WTC11 (cell line): ENCODE data around the gene KCNK5. TPM values are rescaled to one million over a fixed set of nuclear protein-coding genes. Genes with fewer than 3 reads are reported as not detected.

ENCODE experiments used
- ATAC-seq: fragments of 200-7000 bp; cut with Tn5 transposase; 2 replicates; pipeline ENCODE4 v1.10.0; 2021; ENCODE audit warnings: mild to moderate bottlenecking, moderate library complexity
- CTCF ChIA-PET: fragments of 300-600 bp; sonication (Branson Sonifier 250); formaldehyde crosslinking; loops from one replicate; lab custom pipeline; 2021; ENCODE audit warnings: antibody characterized with exemption; lab: Charles Lee
- POLR2A ChIA-PET: fragments of 350-600 bp; sonication (Branson Sonifier 250); formaldehyde crosslinking; loops from one replicate; lab custom pipeline; 2021; ENCODE audit warnings: antibody characterized with exemption; lab: Charles Lee
- DNase-seq: peaks from one replicate; pipeline ENCODE4 v3.0.0; 2021; ENCODE audit warnings: low spot score
- H3K27ac Mint-ChIP-seq: 2 replicates; pipeline ENCODE4 v1.8.0; 2021; ENCODE audit warnings: mixed read lengths
- H3K27me3 Mint-ChIP-seq: 2 replicates; pipeline ENCODE4 v1.8.0; 2021; ENCODE audit warnings: low read depth, mild to moderate bottlenecking, moderate library complexity, mixed read lengths
- H3K36me3 Mint-ChIP-seq: 2 replicates; pipeline ENCODE4 v1.8.0; 2021; ENCODE audit warnings: mixed read lengths
- H3K4me1 Mint-ChIP-seq: 2 replicates; pipeline ENCODE4 v1.8.0; 2022; ENCODE audit warnings: mixed read lengths
- H3K4me3 Mint-ChIP-seq: 2 replicates; pipeline ENCODE4 v1.8.0; 2021; ENCODE audit warnings: mild to moderate bottlenecking, moderate library complexity, mixed read lengths
- H3K9me3 Mint-ChIP-seq: 2 replicates; pipeline ENCODE4 v1.8.0; 2021; ENCODE audit warnings: mixed read lengths
- CREB1 ChIP-seq: sonication (generic); formaldehyde crosslinking; IDR thresholded peaks from 2 replicates; pipeline ENCODE4 v1.8.0; 2023; ENCODE audit warnings: mild to moderate bottlenecking, missing genetic modification reagents
- ELF4 ChIP-seq: sonication (generic); formaldehyde crosslinking; IDR thresholded peaks from 2 replicates; pipeline ENCODE4 v1.8.1; 2022; ENCODE audit warnings: low read depth, mild to moderate bottlenecking, moderate library complexity, missing genetic modification reagents
- EMX1 ChIP-seq: fragments of 250-450 bp; sonication (Bioruptor Pico); IDR thresholded peaks from 2 replicates; pipeline ENCODE4 v1.8.0; 2021; ENCODE audit warnings: mild to moderate bottlenecking
- ESRRA ChIP-seq: sonication (generic); formaldehyde crosslinking; IDR thresholded peaks from 2 replicates; pipeline ENCODE4 v1.8.1; 2022; ENCODE audit warnings: mild to moderate bottlenecking, missing genetic modification reagents, borderline replicate concordance
- ETV6 ChIP-seq: sonication (generic); formaldehyde crosslinking; IDR thresholded peaks from 2 replicates; pipeline ENCODE4 v1.8.1; 2022; ENCODE audit warnings: mild to moderate bottlenecking, missing genetic modification reagents
- FOXP1 ChIP-seq: sonication (generic); formaldehyde crosslinking; IDR thresholded peaks from 2 replicates; pipeline ENCODE4 v1.8.0; 2022; ENCODE audit warnings: missing genetic modification reagents, mild to moderate bottlenecking, moderate library complexity, borderline replicate concordance
- GRHL2 ChIP-seq: fragments of 250-450 bp; sonication (Bioruptor Pico); IDR thresholded peaks from 2 replicates; pipeline ENCODE4 v1.8.0; 2022; ENCODE audit warnings: mild to moderate bottlenecking, moderate library complexity; ENCODE audit not compliant: insufficient replicate concordance, severe bottlenecking
- JUN ChIP-seq: sonication (generic); formaldehyde crosslinking; IDR thresholded peaks from 2 replicates; pipeline ENCODE4 v1.8.0; 2023; ENCODE audit warnings: mild to moderate bottlenecking, missing genetic modification reagents
- NFATC4 ChIP-seq: fragments of 250-450 bp; sonication (Bioruptor Pico); IDR thresholded peaks from 2 replicates; pipeline ENCODE4 v1.9.0; 2021; ENCODE audit warnings: mild to moderate bottlenecking
- NFE2L1 ChIP-seq: sonication (generic); formaldehyde crosslinking; IDR thresholded peaks from 2 replicates; pipeline ENCODE4 v1.8.1; 2023; ENCODE audit warnings: missing genetic modification reagents
- NFYB ChIP-seq: sonication (generic); formaldehyde crosslinking; conservative IDR thresholded peaks from 2 replicates; pipeline ENCODE4 v1.8.0; 2022; ENCODE audit warnings: low read depth, missing genetic modification reagents
- NR3C1 ChIP-seq: sonication (generic); formaldehyde crosslinking; conservative IDR thresholded peaks from 2 replicates; pipeline ENCODE4 v1.8.1; 2023; ENCODE audit warnings: low read depth, mild to moderate bottlenecking, missing genetic modification reagents
- RELA ChIP-seq: sonication (generic); formaldehyde crosslinking; IDR thresholded peaks from 2 replicates; pipeline ENCODE4 v1.8.1; 2022; ENCODE audit warnings: missing genetic modification reagents, mild to moderate bottlenecking, borderline replicate concordance
- TEAD1 ChIP-seq: sonication (generic); formaldehyde crosslinking; IDR thresholded peaks from 2 replicates; pipeline ENCODE4 v1.8.0; 2022; ENCODE audit warnings: mild to moderate bottlenecking, missing genetic modification reagents
- ZNF423 ChIP-seq: fragments of 250-450 bp; sonication (Bioruptor Pico); IDR thresholded peaks from 2 replicates; pipeline ENCODE4 v2.1.2; 2022; ENCODE audit warnings: mild to moderate bottlenecking, moderate library complexity
- total RNA-seq: library from RNA; stranded (reverse); gene quantifications from 3 replicates; pipeline ENCODE4 v1.2.3, GENCODE V29; 2021
- TF ChIP-seq, protein P1 (sequence below): fragments of 250-450 bp; sonication (Bioruptor Pico); IDR thresholded peaks from 2 replicates; pipeline ENCODE4 v1.9.0; 2021; ENCODE audit warnings: mild to moderate bottlenecking, borderline replicate concordance
- TF ChIP-seq, protein P2 (sequence below): fragments of 200-600 bp; IDR thresholded peaks from 2 replicates; pipeline ENCODE4 v1.8.0; 2022; ENCODE audit warnings: antibody characterized with exemption
- TF ChIP-seq, protein P3 (sequence below): sonication (generic); formaldehyde crosslinking; IDR thresholded peaks from 2 replicates; pipeline ENCODE4 v1.8.1; 2022; ENCODE audit warnings: mild to moderate bottlenecking, moderate library complexity, missing genetic modification reagents
- TF ChIP-seq, protein P4 (sequence below): fragments of 250-450 bp; sonication (Bioruptor Pico); IDR thresholded peaks from 2 replicates; pipeline ENCODE4 v2.1.2; 2022; ENCODE audit warnings: mild to moderate bottlenecking, moderate library complexity
- TF ChIP-seq, protein P5 (sequence below): sonication (generic); formaldehyde crosslinking; IDR thresholded peaks from 2 replicates; pipeline ENCODE4 v1.8.1; 2023; ENCODE audit warnings: mild to moderate bottlenecking, moderate library complexity, missing genetic modification reagents

KCNK5 gene
- total RNA-seq, 1 experiment from 2014 or later = 41.8 TPM

DNA sequence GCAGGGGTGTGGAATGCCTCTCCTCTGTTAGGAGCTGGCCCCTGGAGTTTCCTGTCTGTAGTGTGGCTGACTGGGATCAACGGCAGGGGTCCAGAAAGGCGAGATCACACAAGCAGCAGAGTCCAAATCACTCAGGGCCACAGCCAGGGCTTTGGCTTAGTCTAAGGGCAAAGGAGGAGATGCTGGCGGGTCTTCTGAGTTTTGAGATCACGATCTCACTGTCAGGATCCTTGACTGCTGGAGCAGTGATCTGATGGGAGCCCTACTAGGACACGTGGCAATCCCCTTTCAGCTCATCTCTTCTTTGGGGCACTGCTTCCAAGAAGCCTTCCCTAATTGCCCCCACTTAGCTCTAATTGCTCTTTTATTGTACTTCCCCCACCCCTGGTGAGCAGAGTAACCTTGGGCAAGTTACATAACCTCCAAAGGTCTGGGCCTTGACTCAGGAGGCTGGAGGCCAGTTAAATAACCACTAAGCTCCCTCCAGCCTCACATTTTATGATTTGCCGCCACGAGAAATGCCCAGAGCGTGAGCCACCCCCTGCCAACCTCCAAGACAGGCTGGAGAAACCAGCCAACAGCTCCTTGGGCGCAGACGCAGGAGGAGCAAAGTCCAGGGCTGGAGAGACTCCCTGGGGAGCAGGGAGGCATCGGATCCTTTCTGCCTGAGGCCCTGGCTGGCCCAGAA is 12.0 kb downstream of the KCNK5 start:
- Mint-ChIP-seq H3K9me3 (no peaks in the 10 kb centered on the region), H3K4me1 (peaks cover 86% of the 10 kb centered on the region), H3K4me3 (no peak overlapping the region), H3K27me3 (no peaks in the 10 kb centered on the region), H3K36me3 (peaks cover 33% of the 10 kb centered on the region), H3K27ac (peak overlapping the region; percentile 57)
- ATAC-seq (peak; percentile 44), DNase-seq (no peak)
- ChIA-PET CTCF (interaction anchor here (1.2 to 7.8 kb wide), 6 partner anchors 11 to 85 kb away, joined by 3 to 78 read pairs (median 8); partner anchors contain the start of gene KCNK5), POLR2A (interaction anchor here (0.7 kb wide), 1 partner anchor 74 kb away, joined by 3 read pairs; no protein-coding TSS in a partner anchor)
- 0 out of 2 replicates have a peak, but pooled peaks have one; percentile 22 for TF ChIP-seq ZNF423 (CRISPR knock-in tag)
- TF ChIP-seq NFATC4 (CRISPR knock-in tag) = no peak
- TF ChIP-seq, protein P1, sequence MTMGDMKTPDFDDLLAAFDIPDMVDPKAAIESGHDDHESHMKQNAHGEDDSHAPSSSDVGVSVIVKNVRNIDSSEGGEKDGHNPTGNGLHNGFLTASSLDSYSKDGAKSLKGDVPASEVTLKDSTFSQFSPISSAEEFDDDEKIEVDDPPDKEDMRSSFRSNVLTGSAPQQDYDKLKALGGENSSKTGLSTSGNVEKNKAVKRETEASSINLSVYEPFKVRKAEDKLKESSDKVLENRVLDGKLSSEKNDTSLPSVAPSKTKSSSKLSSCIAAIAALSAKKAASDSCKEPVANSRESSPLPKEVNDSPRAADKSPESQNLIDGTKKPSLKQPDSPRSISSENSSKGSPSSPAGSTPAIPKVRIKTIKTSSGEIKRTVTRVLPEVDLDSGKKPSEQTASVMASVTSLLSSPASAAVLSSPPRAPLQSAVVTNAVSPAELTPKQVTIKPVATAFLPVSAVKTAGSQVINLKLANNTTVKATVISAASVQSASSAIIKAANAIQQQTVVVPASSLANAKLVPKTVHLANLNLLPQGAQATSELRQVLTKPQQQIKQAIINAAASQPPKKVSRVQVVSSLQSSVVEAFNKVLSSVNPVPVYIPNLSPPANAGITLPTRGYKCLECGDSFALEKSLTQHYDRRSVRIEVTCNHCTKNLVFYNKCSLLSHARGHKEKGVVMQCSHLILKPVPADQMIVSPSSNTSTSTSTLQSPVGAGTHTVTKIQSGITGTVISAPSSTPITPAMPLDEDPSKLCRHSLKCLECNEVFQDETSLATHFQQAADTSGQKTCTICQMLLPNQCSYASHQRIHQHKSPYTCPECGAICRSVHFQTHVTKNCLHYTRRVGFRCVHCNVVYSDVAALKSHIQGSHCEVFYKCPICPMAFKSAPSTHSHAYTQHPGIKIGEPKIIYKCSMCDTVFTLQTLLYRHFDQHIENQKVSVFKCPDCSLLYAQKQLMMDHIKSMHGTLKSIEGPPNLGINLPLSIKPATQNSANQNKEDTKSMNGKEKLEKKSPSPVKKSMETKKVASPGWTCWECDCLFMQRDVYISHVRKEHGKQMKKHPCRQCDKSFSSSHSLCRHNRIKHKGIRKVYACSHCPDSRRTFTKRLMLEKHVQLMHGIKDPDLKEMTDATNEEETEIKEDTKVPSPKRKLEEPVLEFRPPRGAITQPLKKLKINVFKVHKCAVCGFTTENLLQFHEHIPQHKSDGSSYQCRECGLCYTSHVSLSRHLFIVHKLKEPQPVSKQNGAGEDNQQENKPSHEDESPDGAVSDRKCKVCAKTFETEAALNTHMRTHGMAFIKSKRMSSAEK (CRISPR knock-in tag) = no peak

DNA sequence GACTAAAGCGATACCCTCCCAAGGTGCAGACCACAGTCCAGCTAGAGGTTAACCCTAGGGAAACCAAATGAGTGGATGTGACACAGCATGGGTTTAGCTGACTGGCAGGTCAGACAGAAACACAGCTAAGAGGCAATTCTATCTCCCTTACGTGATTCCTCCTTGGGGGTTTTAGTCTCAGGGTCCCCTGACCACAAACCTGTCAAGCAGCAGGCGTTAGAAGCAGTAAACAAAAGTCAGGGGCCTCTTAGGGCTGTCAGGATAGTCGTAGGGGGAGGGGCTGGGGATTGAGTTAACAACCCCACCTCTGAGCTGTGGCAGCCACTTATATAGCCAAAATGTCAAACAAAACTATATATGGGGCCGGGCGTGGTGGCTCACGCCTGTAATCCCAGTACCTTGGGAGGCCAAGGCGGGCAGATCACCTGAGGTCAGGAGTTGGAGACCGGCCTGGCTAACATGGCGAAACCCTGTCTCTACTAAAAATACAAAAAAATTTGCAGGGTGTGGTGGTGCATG is 13.6 kb downstream of the KCNK5 start:
- TF ChIP-seq NFYB (CRISPR knock-in tag) (no peak), TEAD1 (CRISPR knock-in tag) (no peak), EMX1 (CRISPR knock-in tag) (no peak), GRHL2 (no peak), CREB1 (CRISPR knock-in tag) (no peak)
- TF ChIP-seq, protein P2, sequence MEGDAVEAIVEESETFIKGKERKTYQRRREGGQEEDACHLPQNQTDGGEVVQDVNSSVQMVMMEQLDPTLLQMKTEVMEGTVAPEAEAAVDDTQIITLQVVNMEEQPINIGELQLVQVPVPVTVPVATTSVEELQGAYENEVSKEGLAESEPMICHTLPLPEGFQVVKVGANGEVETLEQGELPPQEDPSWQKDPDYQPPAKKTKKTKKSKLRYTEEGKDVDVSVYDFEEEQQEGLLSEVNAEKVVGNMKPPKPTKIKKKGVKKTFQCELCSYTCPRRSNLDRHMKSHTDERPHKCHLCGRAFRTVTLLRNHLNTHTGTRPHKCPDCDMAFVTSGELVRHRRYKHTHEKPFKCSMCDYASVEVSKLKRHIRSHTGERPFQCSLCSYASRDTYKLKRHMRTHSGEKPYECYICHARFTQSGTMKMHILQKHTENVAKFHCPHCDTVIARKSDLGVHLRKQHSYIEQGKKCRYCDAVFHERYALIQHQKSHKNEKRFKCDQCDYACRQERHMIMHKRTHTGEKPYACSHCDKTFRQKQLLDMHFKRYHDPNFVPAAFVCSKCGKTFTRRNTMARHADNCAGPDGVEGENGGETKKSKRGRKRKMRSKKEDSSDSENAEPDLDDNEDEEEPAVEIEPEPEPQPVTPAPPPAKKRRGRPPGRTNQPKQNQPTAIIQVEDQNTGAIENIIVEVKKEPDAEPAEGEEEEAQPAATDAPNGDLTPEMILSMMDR = no peak
- DNase-seq (no peak), ATAC-seq (no peak)
- no peak overlapping the region for H3K27ac Mint-ChIP-seq
- no peaks in the 10 kb centered on the region for H3K27me3 Mint-ChIP-seq
- peaks cover 22% of the 10 kb centered on the region for H3K36me3 Mint-ChIP-seq
- ChIA-PET POLR2A (no interaction called here), CTCF (interaction anchor here (0.6 to 7.8 kb wide), 4 partner anchors 14 to 146 kb away, joined by 3 to 78 read pairs (median 6); no protein-coding TSS in a partner anchor)
- no peak overlapping the region for H3K4me3 Mint-ChIP-seq
- no peaks in the 10 kb centered on the region for H3K9me3 Mint-ChIP-seq
- H3K4me1 Mint-ChIP-seq = peaks cover 81% of the 10 kb centered on the region

DNA sequence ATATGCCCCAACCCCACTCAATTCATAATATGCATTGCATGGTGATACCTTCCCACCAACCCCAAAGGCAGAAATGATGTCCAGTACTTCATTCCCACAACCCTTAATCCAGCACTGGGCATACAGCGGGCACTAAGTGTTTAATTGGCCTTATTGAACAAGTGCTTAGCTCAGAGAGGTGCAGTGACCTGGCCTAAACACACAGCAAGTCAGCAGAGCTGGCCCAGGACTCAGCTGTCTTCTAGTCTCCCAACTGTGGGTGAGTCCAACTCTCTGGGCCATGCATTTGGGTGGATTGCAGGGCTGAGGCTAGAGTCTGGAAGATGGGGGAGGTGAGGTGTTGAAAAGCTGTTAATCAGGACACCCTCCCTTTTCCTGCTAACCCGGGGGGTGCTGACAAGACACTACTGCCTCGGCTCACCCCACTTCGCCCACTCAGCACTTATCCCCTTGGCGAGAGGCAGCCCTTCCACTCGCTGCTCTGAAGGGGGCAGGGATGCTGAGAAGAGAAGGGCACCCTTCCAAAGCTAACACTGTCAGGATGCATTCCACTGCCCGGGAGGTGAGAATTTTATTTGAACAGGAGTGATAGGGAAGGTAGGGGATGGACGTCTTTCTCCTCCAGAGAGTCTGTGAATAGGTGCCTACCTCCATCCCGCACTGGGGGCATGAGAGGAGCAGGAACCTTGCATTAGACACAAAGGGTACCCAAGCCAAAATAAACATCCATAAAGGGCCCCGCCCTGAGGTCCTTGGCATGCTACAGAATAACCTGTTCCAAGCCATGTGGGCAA is 14.2 kb downstream of the KCNK5 start:
- Mint-ChIP-seq H3K4me1 (peaks cover 81% of the 10 kb centered on the region), H3K36me3 (peaks cover 22% of the 10 kb centered on the region), H3K27me3 (no peaks in the 10 kb centered on the region), H3K27ac (no peak overlapping the region), H3K4me3 (no peak overlapping the region), H3K9me3 (no peaks in the 10 kb centered on the region)
- ChIA-PET CTCF (interaction anchor here (1.0 to 2.5 kb wide), 4 partner anchors 15 to 88 kb away, joined by 3 to 10 read pairs (median 6); no protein-coding TSS in a partner anchor), POLR2A (no interaction called here)
- ATAC-seq (no peak), DNase-seq (no peak)
- TF ChIP-seq FOXP1 (CRISPR knock-in tag) = no peak
- TF ChIP-seq, protein P3, sequence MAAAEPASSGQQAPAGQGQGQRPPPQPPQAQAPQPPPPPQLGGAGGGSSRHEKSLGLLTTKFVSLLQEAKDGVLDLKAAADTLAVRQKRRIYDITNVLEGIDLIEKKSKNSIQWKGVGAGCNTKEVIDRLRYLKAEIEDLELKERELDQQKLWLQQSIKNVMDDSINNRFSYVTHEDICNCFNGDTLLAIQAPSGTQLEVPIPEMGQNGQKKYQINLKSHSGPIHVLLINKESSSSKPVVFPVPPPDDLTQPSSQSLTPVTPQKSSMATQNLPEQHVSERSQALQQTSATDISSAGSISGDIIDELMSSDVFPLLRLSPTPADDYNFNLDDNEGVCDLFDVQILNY (CRISPR knock-in tag) = no peak
- TF ChIP-seq NFE2L1 (CRISPR knock-in tag) = no peak
- TF ChIP-seq NFYB (CRISPR knock-in tag) = no peak
- TF ChIP-seq ESRRA = no peak
- TF ChIP-seq NR3C1 = no peak
- TF ChIP-seq RELA (CRISPR knock-in tag) = no peak
- TF ChIP-seq, protein P4, sequence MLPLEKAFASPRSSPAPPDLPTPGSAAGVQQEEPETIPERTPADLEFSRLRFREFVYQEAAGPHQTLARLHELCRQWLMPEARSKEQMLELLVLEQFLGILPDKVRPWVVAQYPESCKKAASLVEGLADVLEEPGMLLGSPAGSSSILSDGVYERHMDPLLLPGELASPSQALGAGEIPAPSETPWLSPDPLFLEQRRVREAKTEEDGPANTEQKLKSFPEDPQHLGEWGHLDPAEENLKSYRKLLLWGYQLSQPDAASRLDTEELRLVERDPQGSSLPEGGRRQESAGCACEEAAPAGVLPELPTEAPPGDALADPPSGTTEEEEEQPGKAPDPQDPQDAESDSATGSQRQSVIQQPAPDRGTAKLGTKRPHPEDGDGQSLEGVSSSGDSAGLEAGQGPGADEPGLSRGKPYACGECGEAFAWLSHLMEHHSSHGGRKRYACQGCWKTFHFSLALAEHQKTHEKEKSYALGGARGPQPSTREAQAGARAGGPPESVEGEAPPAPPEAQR (CRISPR knock-in tag) = no peak
- TF ChIP-seq JUN = no peak
- TF ChIP-seq ELF4 = no peak
- no peak for TF ChIP-seq ETV6 (CRISPR knock-in tag)
- TF ChIP-seq, protein P5, sequence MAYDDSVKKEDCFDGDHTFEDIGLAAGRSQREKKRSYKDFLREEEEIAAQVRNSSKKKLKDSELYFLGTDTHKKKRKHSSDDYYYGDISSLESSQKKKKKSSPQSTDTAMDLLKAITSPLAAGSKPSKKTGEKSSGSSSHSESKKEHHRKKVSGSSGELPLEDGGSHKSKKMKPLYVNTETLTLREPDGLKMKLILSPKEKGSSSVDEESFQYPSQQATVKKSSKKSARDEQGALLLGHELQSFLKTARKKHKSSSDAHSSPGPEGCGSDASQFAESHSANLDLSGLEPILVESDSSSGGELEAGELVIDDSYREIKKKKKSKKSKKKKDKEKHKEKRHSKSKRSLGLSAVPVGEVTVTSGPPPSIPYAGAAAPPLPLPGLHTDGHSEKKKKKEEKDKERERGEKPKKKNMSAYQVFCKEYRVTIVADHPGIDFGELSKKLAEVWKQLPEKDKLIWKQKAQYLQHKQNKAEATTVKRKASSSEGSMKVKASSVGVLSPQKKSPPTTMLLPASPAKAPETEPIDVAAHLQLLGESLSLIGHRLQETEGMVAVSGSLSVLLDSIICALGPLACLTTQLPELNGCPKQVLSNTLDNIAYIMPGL (CRISPR knock-in tag) = no peak
